Thoracic aorta (tissue), 2 donors: ENCODE results near the gene APOL5. TPM values are rescaled to one million over a fixed set of nuclear protein-coding genes. Genes with fewer than 3 reads are reported as not detected.

ENCODE experiments used
- ATAC-seq: fragments of 150-250 bp; one replicate; pipeline ENCODE4 v1.8.0; 2017; ENCODE audit warnings: low read depth; ENCODE audit not compliant: insufficient number of reproducible peaks, low FRiP score
- DNase-seq: peaks from one replicate; pipeline ENCODE4 v3.0.0-alpha.2; 2020; ENCODE audit warnings: low spot score
- H3K27ac ChIP-seq, 2 donors: fragments of 200-600 bp; sonication (generic); 1 replicate in 1 of 2; 2 replicates in 1 of 2; pipeline ENCODE4 v1.5.1; 2016; ENCODE audit warnings: mild to moderate bottlenecking in 2 of 2, moderate library complexity in 2 of 2
- H3K27me3 ChIP-seq: fragments of 200-600 bp; sonication (generic); replicated peaks from 2 replicates; pipeline ENCODE4 v1.6.0; 2016; ENCODE audit warnings: mild to moderate bottlenecking; ENCODE audit not compliant: insufficient read depth
- H3K36me3 ChIP-seq: fragments of 200-600 bp; sonication (generic); one replicate; pipeline ENCODE4 v1.5.1; 2016
- H3K4me1 ChIP-seq, 2 donors: fragments of 200-600 bp; sonication (generic); 1 replicate in 1 of 2; 2 replicates in 1 of 2; pipeline versions ENCODE4 v1.5.1 to v1.6.0; 2016; ENCODE audit warnings: low read depth in 2 of 2, mild to moderate bottlenecking in 1 of 2; ENCODE audit not compliant: control insufficient read depth in 1 of 2
- H3K4me3 ChIP-seq: fragments of 200-600 bp; sonication (generic); 2 replicates; pipeline ENCODE4 v1.5.1; 2016; ENCODE audit warnings: mild to moderate bottlenecking
- H3K9me3 ChIP-seq: fragments of 200-600 bp; sonication (generic); 2 replicates; pipeline ENCODE4 v1.5.1; 2016
- CTCF ChIP-seq: fragments of 200-600 bp; sonication (generic); IDR thresholded peaks from one replicate; pipeline ENCODE4 v1.5.1; 2019; ENCODE audit warnings: antibody characterized with exemption
- total RNA-seq, 2 donors: library from RNA; depleted of rRNA; stranded (reverse); fragments of >200 nt; gene quantifications; one replicate each; pipeline versions ENCODE4 v1.1.0 to v1.2.3, GENCODE V29; 2016

Gene APOL5
- total RNA-seq, 2 donors from 2014 or later, result not detected

GRCh38 chr22:35775339-35775738 is 57.7 kb downstream of the APOL5 start:
- no peak for DNase-seq
- Histone ChIP-seq H3K27ac (peak overlapping the region in 1 of 2 donors; percentile 1), H3K4me3 (no peak overlapping the region), H3K4me1 (peaks cover 5 to 49% of the 10 kb centered on the region in 2 donors), H3K27me3 (no peaks in the 10 kb centered on the region), H3K9me3 (no peaks in the 10 kb centered on the region), H3K36me3 (peaks cover 6% of the 10 kb centered on the region)
- TF ChIP-seq CTCF, result no peak
- no peak for ATAC-seq

GRCh38 chr22:35777335-35777975 is 59.8 kb downstream of the APOL5 start:
- Histone ChIP-seq H3K9me3 (no peaks in the 10 kb centered on the region), H3K36me3 (no peaks in the 10 kb centered on the region), H3K27me3 (no peaks in the 10 kb centered on the region), H3K27ac (peak overlapping the region; percentile 24 to 83), H3K4me1 (peaks cover 20 to 64% of the 10 kb centered on the region in 2 donors), H3K4me3 (no peak overlapping the region)
- ATAC-seq, result no peak
- TF ChIP-seq CTCF, result no peak
- no peak for DNase-seq

Other genes starting within 250 kb of the APOL5 start
- gene RASD2, start 177.0 kb upstream of the APOL5 start, total RNA-seq, result 10 to 100 TPM; 14.0 to 18.8 TPM
- not detected for gene MB, start 100.5 kb upstream of the APOL5 start, total RNA-seq
- gene APOL6, start 69.4 kb upstream of the APOL5 start, total RNA-seq, result 10 to 100 TPM; 15.3 to 26.5 TPM